DMS114 treated with DMSO at 0.1 percent for 48 hours (cell line): ENCODE measurements around the gene MYLIP.

Source experiments
- DNase-seq: peaks from one replicate; lab custom pipeline; 2025; ENCODE audit not compliant: unreplicated experiment; lab: John Stamatoyannopoulos, UW

The MYLIP gene

GRCh38 chr6:16106991-16107787 lies 21.7 kb upstream of the MYLIP start:
- no peak for DNase-seq

- DNase-seq = no peak
Measured at GRCh38 chr6:16108419-16108818, 20.5 kb upstream of the MYLIP start.

- no peak for DNase-seq
Measured at GRCh38 chr6:16108921-16109658, 19.8 kb upstream of the MYLIP start.

GRCh38 chr6:16109659-16110305 lies 19.1 kb upstream of the MYLIP start:
- DNase-seq = no peak

- no peak for DNase-seq
Measured at GRCh38 chr6:16118825-16119224, 10.1 kb upstream of the MYLIP start.

GRCh38 chr6:16121339-16121738 lies 7.5 kb upstream of the MYLIP start:
- no peak for DNase-seq

- no peak for DNase-seq
Measured at GRCh38 chr6:16122197-16122596, 6.7 kb upstream of the MYLIP start.

- no peak for DNase-seq
Measured at GRCh38 chr6:16124198-16125180, 4.4 kb upstream of the MYLIP start.

GRCh38 chr6:16126056-16126455 lies 2.8 kb upstream of the MYLIP start:
- DNase-seq = no peak

GRCh38 chr6:16126861-16127260 lies 2.0 kb upstream of the MYLIP start:
- DNase-seq = no peak

- no peak for DNase-seq
Measured at GRCh38 chr6:16127471-16127870, 1.4 kb upstream of the MYLIP start.

- peak; percentile 20 for DNase-seq
Measured at GRCh38 chr6:16129623-16130401, 926 bp downstream of the MYLIP start.

- DNase-seq = peak; percentile 22
Measured at GRCh38 chr6:16130437-16130891, 1.6 kb downstream of the MYLIP start.

- no peak for DNase-seq
Measured at GRCh38 chr6:16130932-16131387, 2.1 kb downstream of the MYLIP start.

GRCh38 chr6:16132909-16133308 lies 4.0 kb downstream of the MYLIP start:
- DNase-seq = no peak

- DNase-seq = no peak
Measured at GRCh38 chr6:16134430-16134829, 5.5 kb downstream of the MYLIP start.

GRCh38 chr6:16135066-16135465 lies 6.2 kb downstream of the MYLIP start:
- DNase-seq = no peak

GRCh38 chr6:16136091-16136490 lies 7.2 kb downstream of the MYLIP start:
- no peak for DNase-seq

- DNase-seq = no peak
Measured at GRCh38 chr6:16136621-16137450, 8.0 kb downstream of the MYLIP start.
